HG02642 (cell line): ENCODE data around the gene PCDH18.
"Not testable (repeated sequence)": the region's sequence is repeated elsewhere in the genome, so short reads cannot be mapped to it uniquely, and the experiment has no call there.

ENCODE experiments used
- ATAC-seq: cut with Tn5 transposase; IDR thresholded peaks from one replicate; pipeline ENCODE4 v1.9.1; 2021; ENCODE audit warnings: mild to moderate bottlenecking; ENCODE audit not compliant: unreplicated experiment, poor library complexity

PCDH18 gene

GRCh38 chr4:137530176-137530575 is 2.1 kb downstream of the PCDH18 start:
- no peak for ATAC-seq

GRCh38 chr4:137529432-137529831 is 2.9 kb downstream of the PCDH18 start:
- no peak for ATAC-seq

- no peak for ATAC-seq
Observed at GRCh38 chr4:137528673-137529072, 3.6 kb downstream of the PCDH18 start.

- no peak for ATAC-seq
Observed at GRCh38 chr4:137526681-137527080, 5.6 kb downstream of the PCDH18 start.

GRCh38 chr4:137524725-137525369 is 7.4 kb downstream of the PCDH18 start:
- ATAC-seq: no peak

- ATAC-seq: no peak
Observed at GRCh38 chr4:137523329-137523728, 9.0 kb downstream of the PCDH18 start.

GRCh38 chr4:137521053-137521452 is 11.2 kb downstream of the PCDH18 start:
- no peak for ATAC-seq

GRCh38 chr4:137519406-137519805 is 12.9 kb downstream of the PCDH18 start:
- no peak for ATAC-seq

- not testable (repeated sequence) for ATAC-seq
Observed at GRCh38 chr4:137517323-137517722, 15.0 kb downstream of the PCDH18 start.

- no peak for ATAC-seq
Observed at GRCh38 chr4:137514406-137515111, 17.7 kb downstream of the PCDH18 start.

- ATAC-seq: no peak
Observed at GRCh38 chr4:137510557-137511265, 21.6 kb downstream of the PCDH18 start.

- no peak for ATAC-seq
Observed at GRCh38 chr4:137509855-137510282, 22.4 kb downstream of the PCDH18 start.

- ATAC-seq: no peak
Observed at GRCh38 chr4:137502339-137503129, 29.8 kb downstream of the PCDH18 start.

- not testable (repeated sequence) for ATAC-seq
Observed at GRCh38 chr4:137496267-137496666, 36.0 kb downstream of the PCDH18 start.

- no peak for ATAC-seq
Observed at GRCh38 chr4:137495578-137495977, 36.7 kb downstream of the PCDH18 start.

GRCh38 chr4:137483313-137483959 is 48.9 kb downstream of the PCDH18 start:
- not testable (repeated sequence) for ATAC-seq

- ATAC-seq: not testable (repeated sequence)
Observed at GRCh38 chr4:137479657-137480056, 52.6 kb downstream of the PCDH18 start.

- no peak for ATAC-seq
Observed at GRCh38 chr4:137476345-137476744, 55.9 kb downstream of the PCDH18 start.

- ATAC-seq: no peak
Observed at GRCh38 chr4:137474711-137475301, 57.5 kb downstream of the PCDH18 start.

- no peak for ATAC-seq
Observed at GRCh38 chr4:137471895-137472294, 60.4 kb downstream of the PCDH18 start.
